HCT116 (cell line): Measurements from ENCODE around the gene SCRN2. TPM values are rescaled to one million over a fixed set of nuclear protein-coding genes. Genes with fewer than 3 reads are reported as not detected.

ENCODE experiments used
- ATAC-seq: fragments of 200-7000 bp; cut with Tn5 transposase; 2 replicates; pipeline ENCODE4 v1.9.1; 2020; ENCODE audit warnings: mild to moderate bottlenecking, moderate library complexity
- BruUV-seq: library from RNA; stranded (reverse); fragments of 400-500 nt; replicated peaks from 2 replicates; lab custom pipeline; 2021; lab: Mats Ljungman, UMichigan
- CTCF ChIA-PET: fragments of 300-600 bp; sonication (Branson Sonifier 250); formaldehyde crosslinking; loops from one replicate; lab custom pipeline; 2021; ENCODE audit warnings: antibody characterized with exemption; lab: Charles Lee
- POLR2A ChIA-PET: fragments of 300-600, 350-600 bp; sonication (Branson Sonifier 250); formaldehyde crosslinking; loops from one replicate; lab custom pipeline; 2021; ENCODE audit warnings: antibody characterized with exemption; lab: Charles Lee
- RAD21 ChIA-PET, 2 experiments: fragments of 300-600 bp; sonication (Branson Sonifier 250); formaldehyde crosslinking; loops; one replicate each; lab custom pipeline; 2023; ENCODE audit warnings: low total read pairs in 2 of 2; ENCODE audit not compliant: uncharacterized antibody in 2 of 2, unreplicated experiment in 2 of 2, low non-redundant PET in 1 of 2; lab: Charles Lee
- DNase-seq: peaks from one replicate; pipeline ENCODE4 v3.0.0-alpha.2; 2010; ENCODE audit warnings: low read depth, low spot score
- H2AFZ ChIP-seq: fragments of 200-600 bp; shearing (Covaris generic), sonication (generic); 2 replicates; pipeline ENCODE4 v1.6.1; 2017; ENCODE audit warnings: low read depth, mixed run types, mixed read lengths, antibody characterized with exemption, low read length; ENCODE audit not compliant: poor library complexity, severe bottlenecking
- H3K27ac ChIP-seq: 2 replicates; pipeline ENCODE4 v1.5.1; 2012; ENCODE audit warnings: low read depth, low read length
- H3K27me3 ChIP-seq: fragments of 200-600 bp; sonication (generic); 2 replicates; pipeline ENCODE4 v1.6.1; 2016; ENCODE audit warnings: mixed run types, low read length, mixed read lengths; ENCODE audit not compliant: insufficient read depth
- H3K36me3 ChIP-seq, 2 experiments: fragments of 200-500 bp in 1 of 2; fragments of 200-600 bp in 1 of 2; sonication (Bioruptor generic) in 1 of 2; sonication (generic) in 1 of 2; 2 replicates each; pipeline versions ENCODE4 v1.5.1 to v1.6.1; 2014 to 2016; ENCODE audit warnings: low read length in 2 of 2, inconsistent platforms in 1 of 2, mixed read lengths in 1 of 2, mixed run types in 1 of 2; ENCODE audit not compliant: insufficient read depth in 2 of 2, control insufficient read depth in 1 of 2
- H3K4me1 ChIP-seq, 2 experiments: fragments of 200-600 bp in 1 of 2; sonication (generic) in 1 of 2; 2 replicates each; pipeline versions ENCODE4 v1.5.1 to v1.6.1; 2012 to 2017; ENCODE audit warnings: low read length in 2 of 2, inconsistent platforms in 1 of 2, mild to moderate bottlenecking in 1 of 2, mixed read lengths in 1 of 2, mixed run types in 1 of 2, moderate library complexity in 1 of 2; ENCODE audit not compliant: insufficient read depth in 2 of 2, control insufficient read depth in 1 of 2
- H3K4me2 ChIP-seq: fragments of 200-600 bp; sonication (generic); 2 replicates; pipeline ENCODE4 v1.6.1; 2017; ENCODE audit warnings: mixed run types, low read length, mixed read lengths
- H3K4me3 ChIP-seq, 2 experiments: fragments of 200-600 bp in 1 of 2; sonication (generic) in 1 of 2; replicated peaks in 1 of 2; 2 replicates each; pipeline ENCODE4 v1.5.1; 2011 to 2016; ENCODE audit warnings: low read length in 2 of 2, control low read depth in 1 of 2, low read depth in 1 of 2, mild to moderate bottlenecking in 1 of 2, mixed read lengths in 1 of 2, mixed run types in 1 of 2
- H3K79me2 ChIP-seq: fragments of 200-600 bp; sonication (generic); 2 replicates; pipeline ENCODE4 v1.6.1; 2017; ENCODE audit warnings: mild to moderate bottlenecking, mixed run types, low read length, moderate library complexity, mixed read lengths; ENCODE audit not compliant: insufficient read depth
- H3K9ac ChIP-seq: fragments of 200-600 bp; sonication (generic); 2 replicates; pipeline ENCODE4 v1.6.1; 2016; ENCODE audit warnings: low read length, mixed read lengths
- H3K9me2 ChIP-seq: fragments of 200-600 bp; sonication (generic), shearing (Covaris generic); 2 replicates; pipeline ENCODE4 v1.6.1; 2017; ENCODE audit warnings: mixed run types, mild to moderate bottlenecking, moderate library complexity; ENCODE audit not compliant: insufficient read depth
- H3K9me3 ChIP-seq, 2 experiments: fragments of 200-500 bp in 1 of 2; fragments of 200-600 bp in 1 of 2; sonication (Bioruptor generic) in 1 of 2; sonication (generic) in 1 of 2; 2 replicates each; pipeline ENCODE4 v1.6.1; 2014 to 2017; ENCODE audit warnings: low read length in 2 of 2, mixed read lengths in 2 of 2, inconsistent platforms in 1 of 2, low read depth in 1 of 2, mild to moderate bottlenecking in 1 of 2, mixed run types in 1 of 2, moderate library complexity in 1 of 2; ENCODE audit not compliant: control insufficient read depth in 1 of 2, insufficient read depth in 1 of 2
- H4K20me1 ChIP-seq: fragments of 200-600 bp; sonication (generic), shearing (Covaris generic); 2 replicates; pipeline ENCODE4 v1.6.1; 2017; ENCODE audit warnings: mixed run types, mild to moderate bottlenecking, moderate library complexity; ENCODE audit not compliant: insufficient read depth
- CBX3 ChIP-seq: IDR thresholded peaks from 2 replicates; pipeline ENCODE4 v1.6.1; 2012; ENCODE audit warnings: low read depth
- CEBPB ChIP-seq: IDR thresholded peaks from 2 replicates; pipeline ENCODE4 v1.6.1; 2012; ENCODE audit warnings: low read depth
- EZH2 ChIP-seq: fragments of 200-600 bp; sonication (generic); IDR thresholded peaks from 2 replicates; pipeline ENCODE4 v1.6.1; 2017; ENCODE audit warnings: antibody characterized with exemption, mixed run types
- JUND ChIP-seq: IDR thresholded peaks from 2 replicates; pipeline ENCODE4 v1.6.1; 2012
- RAD21 ChIP-seq: IDR thresholded peaks from 2 replicates; pipeline ENCODE4 v1.6.1; 2012; ENCODE audit warnings: low read depth, mild to moderate bottlenecking
- REST ChIP-seq: IDR thresholded peaks from 2 replicates; pipeline ENCODE4 v1.6.1; 2012; ENCODE audit warnings: low read depth
- SIN3A ChIP-seq: IDR thresholded peaks from 2 replicates; pipeline ENCODE4 v1.6.1; 2012; ENCODE audit warnings: low read depth
- SRF ChIP-seq: IDR thresholded peaks from 2 replicates; pipeline ENCODE4 v1.6.1; 2012; ENCODE audit warnings: low read depth
- TCF7L2 ChIP-seq: IDR thresholded peaks from 2 replicates; pipeline ENCODE4 v1.7.0; 2011; ENCODE audit warnings: borderline replicate concordance, inconsistent platforms; ENCODE audit not compliant: insufficient read depth, insufficient read length; ENCODE audit errors: extremely low read depth
- YY1 ChIP-seq: IDR thresholded peaks from 2 replicates; pipeline ENCODE4 v1.6.1; 2011; ENCODE audit warnings: low read length, low read depth, moderate library complexity, mild to moderate bottlenecking; ENCODE audit not compliant: insufficient replicate concordance; ENCODE audit errors: extremely low read depth
- ZBTB33 ChIP-seq: IDR thresholded peaks from 2 replicates; pipeline ENCODE4 v1.6.1; 2011; ENCODE audit warnings: mild to moderate bottlenecking, low read length, moderate library complexity; ENCODE audit not compliant: insufficient replicate concordance; ENCODE audit errors: extremely low read depth
- ZFX ChIP-seq: fragments of 450-650 bp; IDR thresholded peaks from 2 replicates; pipeline ENCODE4 v1.6.1; 2017
- ZNF274 ChIP-seq: fragments of 200-500 bp; sonication (Bioruptor generic); IDR thresholded peaks from 2 replicates; pipeline ENCODE4 v1.6.1; 2014; ENCODE audit warnings: mild to moderate bottlenecking, low read depth, low read length, inconsistent platforms
- intact Hi-C: fragments of 100-400 bp; cut with micrococcal nuclease; formaldehyde crosslinking; loops from 2 replicates; pipeline ENCODE4 v1.10.0; 2022
- total RNA-seq: library from RNA; stranded (reverse); gene quantifications from one replicate; pipeline ENCODE4 v1.2.1, GENCODE V29; 2021; ENCODE audit not compliant: unreplicated experiment

The SCRN2 gene
- total RNA-seq, 1 experiment from 2014 or later: 53.2 TPM

GRCh38 chr17:47872651-47873161, 31.6 kb upstream of the SCRN2 start:
- H4K20me1 ChIP-seq: no peaks in the 10 kb centered on the region
- BruUV-seq: no TSS peak
- intact Hi-C loops: no loop called here
- H3K9me2 ChIP-seq: no peaks in the 10 kb centered on the region
- DNase-seq: no peak
- no peaks in the 10 kb centered on the region for H3K9me3 ChIP-seq
- no peak overlapping the region for H3K4me2 ChIP-seq
- ChIA-PET RAD21 (no interaction called here), CTCF (no interaction called here), POLR2A (no interaction called here)
- H3K27me3 ChIP-seq: peaks cover 7% of the 10 kb centered on the region; the same call in 1 of the 2 replicates
- no peak for ATAC-seq
- H3K36me3 ChIP-seq: no peaks in the 10 kb centered on the region
- H3K4me3 ChIP-seq: no peak overlapping the region
- no peak overlapping the region for H2AFZ ChIP-seq
- no peak overlapping the region for H3K9ac ChIP-seq
- TF ChIP-seq ZNF274 (no peak), YY1 (no peak), ZFX (no peak), TCF7L2 (no peak), JUND (no peak), REST (no peak), SRF (no peak), RAD21 (no peak), CBX3 (no peak), SIN3A (no peak), EZH2 (no peak), CEBPB (no peak), ZBTB33 (no peak)
- H3K27ac ChIP-seq: no peak overlapping the region
- H3K79me2 ChIP-seq: no peaks in the 10 kb centered on the region
- peaks cover 6 to 26% of the 10 kb centered on the region in 2 experiments; a peak in 3 of 4 replicates for H3K4me1 ChIP-seq
